ENCODE data around the gene TMA7.

- TF ChIP-seq POLR2A (IDR thresholded peaks at IDR 0.05) (no peak), CTCF (IDR thresholded peaks at IDR 0.05) (no peak)
Observed at GRCh38 chr3:48427630-48427962, 12.5 kb upstream of the TMA7 start.

All from heart left ventricle (tissue), 13 donors.